ENCODE measurements around the gene COPS8.

COPS8 gene

DNA sequence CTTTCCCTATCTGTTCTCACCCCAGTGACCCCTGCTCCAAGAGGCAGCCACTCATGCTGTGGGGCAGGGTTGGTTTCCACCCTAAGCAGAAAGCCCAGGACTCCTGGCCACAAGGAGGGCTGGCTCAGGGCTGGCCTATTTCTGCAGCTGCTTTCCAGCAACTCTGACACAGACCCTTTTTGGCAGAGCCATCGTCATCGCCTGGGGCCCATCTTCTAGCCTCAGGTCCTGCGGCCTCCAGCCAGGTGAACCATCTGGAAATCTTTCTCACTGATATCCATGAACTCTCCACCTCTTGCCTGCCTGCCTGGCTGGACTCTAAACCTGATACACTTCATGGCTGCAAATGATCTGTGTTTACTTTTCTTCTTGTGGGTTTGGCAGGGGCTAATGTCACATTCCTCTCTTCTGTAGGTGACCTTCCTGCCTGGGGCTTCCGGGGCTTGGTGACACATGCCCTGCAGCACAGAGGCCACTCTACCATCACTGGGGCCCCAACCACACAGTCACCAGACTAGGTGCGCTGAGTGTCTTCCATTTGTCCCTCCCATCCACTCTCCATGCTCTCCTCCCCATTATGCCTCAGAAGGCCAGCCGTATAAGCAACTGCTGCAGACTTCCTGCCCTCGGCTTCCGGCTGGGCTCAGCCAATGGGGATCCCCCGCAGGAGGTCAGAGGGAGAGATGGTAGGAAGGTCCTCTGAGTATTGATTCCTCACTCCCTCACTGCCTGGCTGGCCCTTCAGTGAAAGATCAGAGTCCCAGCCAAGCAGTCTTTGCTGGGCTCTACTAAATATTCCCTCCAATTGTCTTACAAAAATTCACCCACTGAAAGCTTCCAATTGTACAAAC, 9.7 kb upstream of the COPS8 start:
- DNase-seq, result no peak
- no peaks in the 10 kb centered on the region for H3K4me1 Mint-ChIP-seq (ENCODE audit: low read depth)
- H3K4me3 Mint-ChIP-seq, result no peak overlapping the region
- no peak overlapping the region for H3K27ac Mint-ChIP-seq
- no peaks in the 10 kb centered on the region for H3K36me3 Mint-ChIP-seq (ENCODE audit: low read depth)
- no peaks in the 10 kb centered on the region for H3K27me3 Mint-ChIP-seq
- no peaks in the 10 kb centered on the region for H3K9me3 Mint-ChIP-seq

GRCh38 chr2:237081596-237081995, 4.1 kb upstream of the COPS8 start:
- DNase-seq, result no peak
- H3K36me3 Mint-ChIP-seq (ENCODE audit: low read depth), result peaks cover 17% of the 10 kb centered on the region
- H3K27me3 Mint-ChIP-seq, result no peaks in the 10 kb centered on the region
- H3K9me3 Mint-ChIP-seq, result no peaks in the 10 kb centered on the region
- H3K27ac Mint-ChIP-seq, result no peak overlapping the region
- no peak overlapping the region for H3K4me3 Mint-ChIP-seq
- peaks cover 11% of the 10 kb centered on the region for H3K4me1 Mint-ChIP-seq (ENCODE audit: low read depth)

- Mint-ChIP-seq H3K27me3 (no peaks in the 10 kb centered on the region), H3K9me3 (no peaks in the 10 kb centered on the region), H3K36me3 (ENCODE audit: low read depth) (peaks cover 22% of the 10 kb centered on the region), H3K4me1 (ENCODE audit: low read depth) (peaks cover 20% of the 10 kb centered on the region), H3K27ac (no peak overlapping the region), H3K4me3 (no peak overlapping the region)
- DNase-seq, result no peak
Observed at GRCh38 chr2:237083026-237083425, 2.7 kb upstream of the COPS8 start.

- Mint-ChIP-seq H3K4me1 (ENCODE audit: low read depth) (peaks cover 20% of the 10 kb centered on the region), H3K27ac (peak overlapping the region; percentile 93), H3K36me3 (ENCODE audit: low read depth) (peaks cover 34% of the 10 kb centered on the region), H3K4me3 (peak overlapping the region; percentile 88), H3K9me3 (no peaks in the 10 kb centered on the region), H3K27me3 (no peaks in the 10 kb centered on the region)
- DNase-seq, result no peak
Observed at GRCh38 chr2:237084444-237084843, 1.2 kb upstream of the COPS8 start.

- H3K27me3 Mint-ChIP-seq, result no peaks in the 10 kb centered on the region
- peaks cover 87% of the 10 kb centered on the region for H3K36me3 Mint-ChIP-seq (ENCODE audit: low read depth)
- peaks cover 16% of the 10 kb centered on the region for H3K4me1 Mint-ChIP-seq (ENCODE audit: low read depth)
- H3K27ac Mint-ChIP-seq, result no peak overlapping the region
- H3K9me3 Mint-ChIP-seq, result no peaks in the 10 kb centered on the region
- DNase-seq, result no peak
- no peak overlapping the region for H3K4me3 Mint-ChIP-seq
Observed at GRCh38 chr2:237090906-237091305, 5.2 kb downstream of the COPS8 start.

DNA sequence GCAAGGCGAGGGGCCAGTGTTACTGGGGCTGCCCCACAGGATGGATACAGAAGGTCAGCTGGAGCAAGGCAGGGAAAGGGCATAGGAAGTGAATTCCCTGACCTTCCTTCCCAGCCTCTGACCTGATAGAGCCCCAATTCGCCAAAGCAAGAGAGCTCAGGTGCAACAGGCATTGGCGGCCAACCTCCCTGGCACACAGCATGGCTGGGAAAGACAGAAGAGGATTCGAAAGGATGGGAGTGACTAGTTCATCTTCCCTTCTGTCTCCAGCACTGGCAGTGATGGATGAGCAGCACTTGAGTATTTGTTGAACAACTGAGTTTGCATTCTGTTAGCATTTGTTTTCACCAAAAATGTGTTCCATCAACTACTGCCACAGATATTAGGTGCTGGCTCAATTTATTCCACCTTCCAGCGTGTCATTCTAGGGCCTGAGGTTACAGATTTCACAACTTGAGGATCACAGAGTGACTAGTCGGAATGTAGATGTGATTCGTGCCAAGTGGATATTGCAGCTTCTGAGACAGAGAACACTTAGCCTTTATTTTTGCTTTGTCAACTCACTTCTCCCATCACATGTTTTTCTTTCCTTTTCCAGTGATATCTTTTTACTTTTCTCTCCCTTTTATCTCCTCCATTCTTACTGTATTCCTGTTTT, 6.2 kb downstream of the COPS8 start:
- Mint-ChIP-seq H3K36me3 (ENCODE audit: low read depth) (peaks cover 90% of the 10 kb centered on the region), H3K9me3 (no peaks in the 10 kb centered on the region), H3K27me3 (no peaks in the 10 kb centered on the region), H3K27ac (no peak overlapping the region), H3K4me1 (ENCODE audit: low read depth) (peaks cover 13% of the 10 kb centered on the region), H3K4me3 (no peak overlapping the region)
- no peak for DNase-seq

DNA sequence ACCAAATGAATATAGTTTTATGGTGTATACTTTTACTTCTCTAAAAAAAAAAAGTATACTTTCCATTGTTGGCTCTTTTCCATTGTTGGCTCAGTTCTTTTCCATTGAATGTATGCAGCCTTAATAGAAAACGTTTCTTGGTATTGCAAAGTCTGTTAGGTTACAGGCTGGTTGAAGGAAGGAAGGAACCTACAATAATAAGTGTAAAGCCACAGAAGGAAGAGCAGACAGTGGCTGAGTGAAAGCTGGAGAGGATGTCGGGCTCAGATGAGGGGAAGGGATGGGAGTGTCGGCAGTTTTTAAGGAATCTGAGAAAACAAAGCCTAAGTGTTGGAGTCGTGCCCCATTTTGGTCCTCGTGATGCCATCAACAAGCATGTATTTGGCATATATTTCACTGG, 6.8 kb downstream of the COPS8 start:
- Mint-ChIP-seq H3K36me3 (ENCODE audit: low read depth) (peaks cover 93% of the 10 kb centered on the region), H3K27ac (no peak overlapping the region), H3K27me3 (no peaks in the 10 kb centered on the region), H3K9me3 (no peaks in the 10 kb centered on the region), H3K4me1 (ENCODE audit: low read depth) (peaks cover 12% of the 10 kb centered on the region), H3K4me3 (no peak overlapping the region)
- DNase-seq, result no peak

DNA sequence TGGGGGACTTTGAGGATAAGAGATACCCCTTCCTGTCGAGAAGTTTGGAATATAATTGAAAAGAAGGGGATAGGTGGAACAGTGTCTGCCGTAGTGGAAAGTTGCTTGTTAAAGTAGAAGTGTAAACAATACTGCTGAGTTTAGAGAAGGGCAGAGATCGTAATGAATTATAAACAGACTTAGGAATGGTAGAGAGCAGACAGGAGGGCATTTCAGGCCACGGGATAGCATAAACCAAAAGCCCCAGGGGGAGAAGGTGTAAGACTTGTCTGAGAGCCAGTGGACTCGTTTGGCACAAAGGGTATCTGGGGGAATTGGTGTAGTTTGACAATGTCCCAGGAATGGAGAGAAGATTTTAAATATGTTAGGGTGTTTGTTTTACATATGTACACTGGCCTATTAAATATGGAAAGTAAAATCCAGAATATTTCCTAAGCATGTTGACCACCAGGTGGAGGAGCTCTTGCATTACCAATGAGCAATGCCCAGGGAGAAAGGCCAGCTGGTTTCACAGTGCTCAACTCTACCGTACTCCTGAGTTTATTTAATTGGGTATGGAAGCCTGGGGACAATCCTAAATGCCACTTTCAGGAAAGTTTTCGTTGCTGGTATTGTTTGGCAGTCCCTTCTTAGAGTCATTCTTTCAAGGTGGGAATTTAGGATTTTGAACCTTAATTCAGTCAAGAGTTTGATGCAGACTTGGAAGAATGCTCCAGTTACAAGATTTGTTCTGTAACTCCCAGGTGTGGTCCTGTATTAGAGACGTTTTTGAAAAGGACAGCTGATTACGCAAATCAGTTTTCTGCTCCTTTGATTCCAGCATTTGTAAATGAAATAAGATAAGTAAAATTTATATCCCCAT, 7.5 kb downstream of the COPS8 start:
- Mint-ChIP-seq H3K4me1 (ENCODE audit: low read depth) (peaks cover 13% of the 10 kb centered on the region), H3K9me3 (no peaks in the 10 kb centered on the region), H3K27ac (no peak overlapping the region), H3K4me3 (no peak overlapping the region), H3K36me3 (ENCODE audit: low read depth) (peaks cover 95% of the 10 kb centered on the region), H3K27me3 (no peaks in the 10 kb centered on the region)
- no peak for DNase-seq

- Mint-ChIP-seq H3K27ac (no peak overlapping the region), H3K27me3 (no peaks in the 10 kb centered on the region), H3K9me3 (no peaks in the 10 kb centered on the region), H3K4me3 (no peak overlapping the region), H3K36me3 (ENCODE audit: low read depth) (peaks cover 94% of the 10 kb centered on the region), H3K4me1 (ENCODE audit: low read depth) (peaks cover 14% of the 10 kb centered on the region)
- DNase-seq, result no peak
Observed at GRCh38 chr2:237096201-237096600, 10.5 kb downstream of the COPS8 start.

- Mint-ChIP-seq H3K9me3 (no peaks in the 10 kb centered on the region), H3K27me3 (no peaks in the 10 kb centered on the region), H3K4me1 (ENCODE audit: low read depth) (peaks cover 12% of the 10 kb centered on the region), H3K27ac (peak overlapping the region; percentile 26), H3K36me3 (ENCODE audit: low read depth) (peaks cover 94% of the 10 kb centered on the region), H3K4me3 (no peak overlapping the region)
- DNase-seq, result no peak
Observed at GRCh38 chr2:237096911-237097310, 11.2 kb downstream of the COPS8 start.

GRCh38 chr2:237097326-237097910, 11.7 kb downstream of the COPS8 start:
- Mint-ChIP-seq H3K9me3 (no peaks in the 10 kb centered on the region), H3K27ac (peak overlapping the region; percentile 26), H3K36me3 (ENCODE audit: low read depth) (peaks cover 94% of the 10 kb centered on the region), H3K4me3 (no peak overlapping the region), H3K4me1 (ENCODE audit: low read depth) (peaks cover 9% of the 10 kb centered on the region), H3K27me3 (no peaks in the 10 kb centered on the region)
- no peak for DNase-seq

DNA sequence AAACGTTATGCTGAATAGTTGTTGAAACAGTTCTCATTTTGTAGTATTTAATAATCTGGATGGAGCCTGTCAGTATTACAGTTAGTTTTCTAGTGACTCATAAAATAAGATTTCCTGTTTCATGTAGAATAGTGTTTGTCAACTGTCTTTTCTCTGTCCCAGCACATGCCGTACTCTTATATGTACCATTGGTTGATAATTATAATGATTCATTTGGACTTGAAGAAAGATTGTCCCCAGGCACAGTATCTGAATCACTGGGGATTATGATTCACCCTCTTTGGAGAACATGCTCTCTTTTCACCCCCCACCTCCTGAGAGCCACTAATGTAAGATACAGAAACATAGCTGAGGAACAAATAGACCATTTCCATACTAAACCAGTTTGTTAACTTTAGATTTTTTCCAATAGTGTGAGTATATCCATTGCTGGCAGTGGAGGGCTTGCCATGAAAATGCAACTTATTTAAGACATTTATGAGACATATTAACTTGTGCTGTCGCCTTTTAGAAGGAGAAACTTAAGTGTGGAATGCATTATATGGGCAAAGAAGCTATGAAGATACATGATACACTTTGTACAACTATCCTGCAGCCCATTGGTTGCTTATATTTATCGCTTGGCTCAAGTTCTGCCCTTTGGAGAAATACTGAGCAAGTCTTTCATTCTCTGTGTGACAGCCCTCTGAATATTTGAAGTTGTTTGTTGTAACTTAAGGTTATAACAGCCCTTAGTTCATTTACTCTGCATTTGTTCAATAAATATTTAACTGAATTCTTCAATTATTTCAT, 12.4 kb downstream of the COPS8 start:
- peaks cover 9% of the 10 kb centered on the region for H3K4me1 Mint-ChIP-seq (ENCODE audit: low read depth)
- H3K36me3 Mint-ChIP-seq (ENCODE audit: low read depth), result peaks cover 94% of the 10 kb centered on the region
- peak overlapping the region; percentile 6 for H3K27ac Mint-ChIP-seq
- H3K4me3 Mint-ChIP-seq, result no peak overlapping the region
- no peaks in the 10 kb centered on the region for H3K27me3 Mint-ChIP-seq
- no peaks in the 10 kb centered on the region for H3K9me3 Mint-ChIP-seq
- no peak for DNase-seq

DNA sequence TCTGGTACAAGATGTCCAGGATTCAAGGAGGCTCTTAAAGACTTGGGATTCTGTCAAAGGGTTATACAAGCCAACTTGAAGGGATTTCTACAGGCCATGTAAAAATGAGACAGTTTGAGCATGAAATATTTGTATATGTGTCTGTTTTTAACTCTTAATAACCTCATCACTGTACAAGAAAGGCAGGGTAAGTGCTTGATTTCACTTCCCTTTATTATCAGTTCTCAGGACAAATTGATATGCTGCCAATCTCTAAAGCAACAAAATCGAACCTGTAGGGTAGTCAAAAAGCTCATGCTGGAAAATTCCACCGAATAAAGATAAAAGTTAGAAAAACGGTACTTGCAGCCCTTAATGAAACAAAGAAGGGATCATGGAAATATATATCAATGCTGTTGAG, 14.1 kb downstream of the COPS8 start:
- Mint-ChIP-seq H3K4me3 (no peak overlapping the region), H3K27me3 (no peaks in the 10 kb centered on the region), H3K27ac (no peak overlapping the region), H3K36me3 (ENCODE audit: low read depth) (peaks cover 85% of the 10 kb centered on the region), H3K9me3 (no peaks in the 10 kb centered on the region), H3K4me1 (ENCODE audit: low read depth) (peaks cover 9% of the 10 kb centered on the region)
- DNase-seq, result no peak

Data from activated T-cell treated with anti-CD3 and anti-CD28 coated beads, Interleukin-2, amount 50 U/mL, for 24 hours (primary cell).